ENCODE data around the gene MARCHF2.

The MARCHF2 gene

GRCh38 chr19:8475005-8475404 is 61.9 kb downstream of the MARCHF2 start:
- DNase-seq: no peak

GRCh38 chr19:8476524-8476923 is 63.4 kb downstream of the MARCHF2 start:
- peak in 8 of 56 donors; percentile 4 to 45 (median 20) for DNase-seq

GRCh38 chr19:8477889-8478288 is 64.8 kb downstream of the MARCHF2 start:
- no peak for DNase-seq

- DNase-seq: no peak
Measured at GRCh38 chr19:8478598-8478997, 65.5 kb downstream of the MARCHF2 start.

- DNase-seq: no peak
Measured at GRCh38 chr19:8481201-8481600, 68.1 kb downstream of the MARCHF2 start.

- no peak for DNase-seq
Measured at GRCh38 chr19:8481616-8482015, 68.5 kb downstream of the MARCHF2 start.

- DNase-seq: no peak
Measured at GRCh38 chr19:8482696-8483095, 69.6 kb downstream of the MARCHF2 start.

- DNase-seq: no peak
Measured at GRCh38 chr19:8483165-8483564, 70.1 kb downstream of the MARCHF2 start.

GRCh38 chr19:8484331-8484894 is 71.3 kb downstream of the MARCHF2 start:
- DNase-seq: peak in 6 of 56 donors; percentile 7 to 38 (median 28)

GRCh38 chr19:8485561-8486371 is 72.7 kb downstream of the MARCHF2 start:
- no peak for DNase-seq

- DNase-seq: no peak
Measured at GRCh38 chr19:8486661-8487136, 73.6 kb downstream of the MARCHF2 start.

- peak in 21 of 56 donors; percentile 7 to 66 (median 21) for DNase-seq
Measured at GRCh38 chr19:8487137-8487851, 74.2 kb downstream of the MARCHF2 start.

GRCh38 chr19:8488365-8488764 is 75.3 kb downstream of the MARCHF2 start:
- no peak for DNase-seq

Measured in nucleus accumbens (tissue), 56 donors.